Endothelial cell of umbilical vein (primary cell): Measurements from ENCODE around the gene PDE1C. TPM values are rescaled to one million over a fixed set of nuclear protein-coding genes. Genes with fewer than 3 reads are reported as not detected.

Experiments used
- BruUV-seq: library from RNA; stranded (reverse); fragments of 400-500 nt; replicated peaks from 2 replicates; lab custom pipeline; 2021; lab: Mats Ljungman, UMichigan
- CTCF ChIA-PET: fragments of 300-600, 350-600 bp; sonication (Branson Sonifier 250); formaldehyde crosslinking; loops from one replicate; lab custom pipeline; 2021; ENCODE audit warnings: antibody characterized with exemption, inconsistent platforms; lab: Charles Lee
- POLR2A ChIA-PET: fragments of 300-600, 350-600 bp; sonication (Branson Sonifier 250); formaldehyde crosslinking; loops from one replicate; lab custom pipeline; 2021; ENCODE audit warnings: antibody characterized with exemption, inconsistent platforms; lab: Charles Lee
- DNase-seq: peaks from one replicate; pipeline ENCODE4 v3.0.0-alpha.2; 2011; ENCODE audit warnings: low read depth, low spot score
- FAIRE-seq: peaks from 2 replicates; lab custom pipeline; 2011; peaks lifted over from hg19 to GRCh38; lab: Jason Lieb, UNC
- H2AFZ ChIP-seq: 2 replicates; pipeline ENCODE4 v1.6.0; 2012; ENCODE audit warnings: low read depth, low read length, control low read depth, inconsistent platforms
- H3K27ac ChIP-seq: 2 replicates; pipeline ENCODE4 v1.5.1; 2011; ENCODE audit warnings: low read depth, mild to moderate bottlenecking, control low read depth, low read length, moderate library complexity; ENCODE audit not compliant: insufficient read depth
- H3K27me3 ChIP-seq, 2 experiments: 2 replicates each; pipeline versions ENCODE4 v1.6.0 to v1.6.1; 2011; ENCODE audit warnings: low read length in 2 of 2, mixed read lengths in 1 of 2; ENCODE audit not compliant: control insufficient read depth in 2 of 2, insufficient read depth in 2 of 2
- H3K36me3 ChIP-seq, 2 experiments: 2 replicates in 1 of 2; 3 replicates in 1 of 2; pipeline ENCODE4 v1.5.1; 2011; ENCODE audit warnings: low read length in 2 of 2, mild to moderate bottlenecking in 1 of 2, moderate library complexity in 1 of 2; ENCODE audit not compliant: control insufficient read depth in 2 of 2, insufficient read depth in 2 of 2; ENCODE audit errors: extremely low read depth in 1 of 2
- H3K4me1 ChIP-seq: 3 replicates; pipeline ENCODE4 v1.5.1; 2011; ENCODE audit warnings: mild to moderate bottlenecking, low read length; ENCODE audit not compliant: control insufficient read depth, insufficient read depth; ENCODE audit errors: extremely low read depth
- H3K4me2 ChIP-seq: 2 replicates; pipeline ENCODE4 v1.6.1; 2011; ENCODE audit warnings: low read length, control low read depth, mixed read lengths; ENCODE audit not compliant: insufficient read depth
- H3K4me3 ChIP-seq, 3 experiments: fragments of 200-600 bp in 1 of 3; sonication (generic), shearing (Covaris generic) in 1 of 3; replicated peaks in 1 of 3; 2 replicates each; pipeline ENCODE4 v1.5.1; 2011 to 2016; ENCODE audit warnings: control low read depth in 3 of 3, low read length in 3 of 3, mild to moderate bottlenecking in 2 of 3, inconsistent platforms in 1 of 3, low read depth in 1 of 3, moderate library complexity in 1 of 3; ENCODE audit not compliant: insufficient read depth in 1 of 3
- H3K79me2 ChIP-seq: 2 replicates; pipeline ENCODE4 v1.6.0; 2012; ENCODE audit warnings: low read length, inconsistent platforms; ENCODE audit not compliant: control insufficient read depth, insufficient read depth
- H3K9ac ChIP-seq: replicated peaks from 2 replicates; pipeline ENCODE3; 2011; ENCODE audit warnings: low read length, control low read depth; ENCODE audit not compliant: insufficient read depth; ENCODE audit errors: extremely low read depth
- H3K9me1 ChIP-seq: replicated peaks from 3 replicates; pipeline ENCODE4 v1.6.0; 2011; ENCODE audit warnings: mild to moderate bottlenecking, low read length; ENCODE audit not compliant: control insufficient read depth, insufficient read depth; ENCODE audit errors: extremely low read depth
- H3K9me3 ChIP-seq: replicated peaks from 2 replicates; pipeline ENCODE4 v1.5.1; 2012; ENCODE audit warnings: low read length, inconsistent platforms; ENCODE audit not compliant: control insufficient read depth, insufficient read depth
- H4K20me1 ChIP-seq: replicated peaks from 2 replicates; pipeline ENCODE3; 2011; ENCODE audit warnings: mild to moderate bottlenecking, low read length; ENCODE audit not compliant: control insufficient read depth, insufficient read depth; ENCODE audit errors: extremely low read depth
- EZH2 ChIP-seq: IDR thresholded peaks from 2 replicates; pipeline ENCODE4 v1.6.1; 2012; ENCODE audit warnings: borderline replicate concordance, low read depth, mild to moderate bottlenecking, moderate library complexity, low read length, inconsistent platforms; ENCODE audit not compliant: severe bottlenecking
- FOS ChIP-seq: IDR thresholded peaks from 2 replicates; pipeline ENCODE4 v1.6.1; 2011; ENCODE audit warnings: mild to moderate bottlenecking, low read length, moderate library complexity, borderline replicate concordance; ENCODE audit not compliant: insufficient read depth
- GATA2 ChIP-seq: IDR thresholded peaks from 2 replicates; pipeline ENCODE4 v1.7.0; 2011; ENCODE audit warnings: low read depth, mild to moderate bottlenecking, moderate library complexity, mixed read lengths, low read length; ENCODE audit not compliant: insufficient read length, insufficient read depth
- JUN ChIP-seq: IDR thresholded peaks from 2 replicates; pipeline ENCODE4 v1.6.1; 2011; ENCODE audit warnings: borderline replicate concordance, low read depth; ENCODE audit not compliant: insufficient read length, insufficient read depth
- MYC ChIP-seq: IDR thresholded peaks from one replicate; pipeline ENCODE4 v1.6.1; 2011; ENCODE audit warnings: mild to moderate bottlenecking, low read depth, low read length
- POLR2A ChIP-seq: IDR thresholded peaks from 2 replicates; pipeline ENCODE4 v1.6.1; 2012; ENCODE audit warnings: low read depth, mild to moderate bottlenecking, control low read depth, low read length
- POLR2AphosphoS5 ChIP-seq: IDR thresholded peaks from 2 replicates; pipeline ENCODE4 v1.6.1; 2012; ENCODE audit warnings: low read depth, mild to moderate bottlenecking, control low read depth, low read length, moderate library complexity; ENCODE audit not compliant: insufficient read depth
- dilution Hi-C: fragments of 300-500 bp; cut with MboI; formaldehyde crosslinking; loops from one replicate; pipeline ENCODE4 v1.15.0; 2019; ENCODE audit warnings: low sequenced_read_pairs; ENCODE audit not compliant: extremely low pct_ligation_motif_present
- intact Hi-C: fragments of 100-400 bp; cut with micrococcal nuclease; formaldehyde crosslinking; loops from one replicate; pipeline ENCODE4 v1.10.0; 2022
- polyA plus RNA-seq, 4 experiments: library from polyadenylated mRNA; depleted of rRNA in 3 of 4; stranded (reverse) in 3 of 4; unstranded in 1 of 4; fragments of >200 nt; gene quantifications; 2 replicates each; pipeline versions ENCODE4 v1.2.1 to v1.2.3, GENCODE V29; 2011 to 2012; ENCODE audit warnings: missing spikeins in 1 of 4
- total RNA-seq: library from RNA; stranded (reverse); gene quantifications from 2 replicates; pipeline ENCODE4 v1.2.3, GENCODE V29; 2021
- TF ChIP-seq, protein P1 (sequence below): IDR thresholded peaks from 2 replicates; pipeline ENCODE4 v1.6.1; 2011; ENCODE audit not compliant: insufficient read depth, insufficient read length
- TF ChIP-seq, protein P2 (sequence below), 2 donors: IDR thresholded peaks; 1 replicate in 1 of 2; 2 replicates in 1 of 2; pipeline ENCODE4 v1.5.1; 2011; ENCODE audit warnings: low read length in 2 of 2, mild to moderate bottlenecking in 2 of 2, moderate library complexity in 2 of 2, control low read depth in 1 of 2, inconsistent platforms in 1 of 2, low read depth in 1 of 2; ENCODE audit not compliant: insufficient read depth in 1 of 2; ENCODE audit errors: extremely low read depth in 1 of 2

PDE1C gene
- total and polyA plus RNA-seq, 2 donors (not counting 3 experiments of a cell fraction or from before 2014, with no cell fraction given), result 0.90 to 3.1 TPM

DNA sequence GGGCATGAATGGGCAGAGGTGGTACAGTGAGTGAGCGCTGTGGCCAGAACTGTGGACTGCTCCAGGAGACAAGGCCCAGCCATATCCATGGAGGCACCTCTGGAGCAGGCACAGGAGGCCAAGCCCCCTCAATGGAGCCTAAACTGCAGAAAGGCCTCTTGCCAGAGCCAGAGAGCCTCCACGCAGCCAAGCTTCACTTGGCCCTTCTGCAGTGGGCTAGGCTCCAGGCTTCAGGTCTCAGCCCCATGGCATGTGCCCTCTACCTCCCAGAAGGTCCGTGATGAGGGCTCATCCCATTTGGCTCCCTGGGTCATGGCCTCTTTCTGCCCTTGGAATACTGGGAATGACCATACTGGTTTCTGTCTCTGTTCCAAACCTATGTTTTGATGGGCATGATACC, 8.9 kb downstream of the PDE1C start:
- no peaks in the 10 kb centered on the region for H3K79me2 ChIP-seq
- no peak overlapping the region for H3K4me2 ChIP-seq

More for the DNA sequence above, 8.9 kb downstream of the PDE1C start:
- CTCF ChIA-PET, result interaction anchor here (1.2 to 6.2 kb wide), 8 partner anchors 8 to 317 kb away, joined by 3 to 67 read pairs (median 4); no protein-coding TSS in a partner anchor
- dilution Hi-C loops (no loop called here), intact Hi-C loops (no loop called here)
- H3K4me1 ChIP-seq, result no peaks in the 10 kb centered on the region
- H3K4me3 ChIP-seq, result no peak overlapping the region
- TF ChIP-seq EZH2, result no peak
- no peak for TF ChIP-seq GATA2
- TF ChIP-seq JUN, result no peak
- no peak for TF ChIP-seq MYC
- TF ChIP-seq, protein P1, sequence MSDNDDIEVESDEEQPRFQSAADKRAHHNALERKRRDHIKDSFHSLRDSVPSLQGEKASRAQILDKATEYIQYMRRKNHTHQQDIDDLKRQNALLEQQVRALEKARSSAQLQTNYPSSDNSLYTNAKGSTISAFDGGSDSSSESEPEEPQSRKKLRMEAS, result no peak
- TF ChIP-seq FOS, result no peak
- TF ChIP-seq, protein P2, sequence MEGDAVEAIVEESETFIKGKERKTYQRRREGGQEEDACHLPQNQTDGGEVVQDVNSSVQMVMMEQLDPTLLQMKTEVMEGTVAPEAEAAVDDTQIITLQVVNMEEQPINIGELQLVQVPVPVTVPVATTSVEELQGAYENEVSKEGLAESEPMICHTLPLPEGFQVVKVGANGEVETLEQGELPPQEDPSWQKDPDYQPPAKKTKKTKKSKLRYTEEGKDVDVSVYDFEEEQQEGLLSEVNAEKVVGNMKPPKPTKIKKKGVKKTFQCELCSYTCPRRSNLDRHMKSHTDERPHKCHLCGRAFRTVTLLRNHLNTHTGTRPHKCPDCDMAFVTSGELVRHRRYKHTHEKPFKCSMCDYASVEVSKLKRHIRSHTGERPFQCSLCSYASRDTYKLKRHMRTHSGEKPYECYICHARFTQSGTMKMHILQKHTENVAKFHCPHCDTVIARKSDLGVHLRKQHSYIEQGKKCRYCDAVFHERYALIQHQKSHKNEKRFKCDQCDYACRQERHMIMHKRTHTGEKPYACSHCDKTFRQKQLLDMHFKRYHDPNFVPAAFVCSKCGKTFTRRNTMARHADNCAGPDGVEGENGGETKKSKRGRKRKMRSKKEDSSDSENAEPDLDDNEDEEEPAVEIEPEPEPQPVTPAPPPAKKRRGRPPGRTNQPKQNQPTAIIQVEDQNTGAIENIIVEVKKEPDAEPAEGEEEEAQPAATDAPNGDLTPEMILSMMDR (IDR thresholded peaks at IDR 0.05; ENCODE audit: extremely low read depth in 1 of 2, insufficient read depth in 1 of 2, low read depth in 1 of 2, low read length in 2 of 2), result no peak
- no peak for TF ChIP-seq POLR2AphosphoS5
- no peak for TF ChIP-seq POLR2A
- H3K9me1 ChIP-seq, result no peaks in the 10 kb centered on the region
- H4K20me1 ChIP-seq, result no peaks in the 10 kb centered on the region
- H3K27me3 ChIP-seq, result peaks cover 0 to 6% of the 10 kb centered on the region in 2 experiments
- no peak overlapping the region for H3K9ac ChIP-seq
- H3K27ac ChIP-seq, result no peak overlapping the region
- no peaks in the 10 kb centered on the region for H3K9me3 ChIP-seq
- no TSS peak for BruUV-seq
- DNase-seq, result no peak
- POLR2A ChIA-PET, result no interaction called here
- FAIRE-seq, result no peak
- H2AFZ ChIP-seq, result no peak overlapping the region
- no peaks in the 10 kb centered on the region for H3K36me3 ChIP-seq
